ENCODE results near the gene GPC5.

GRCh38 chr13:92150606-92151005 lies 752.2 kb downstream of the GPC5 start:
- TF ChIP-seq CTCF (IDR thresholded peaks at IDR 0.05; ENCODE audit: low read depth, low read length, missing input control), result no peak
- TF ChIP-seq HNF4G (IDR thresholded peaks at IDR 0.05), result no peak
- no peak for TF ChIP-seq ATF3 (IDR thresholded peaks at IDR 0.05)
- TF ChIP-seq ZBTB33 (IDR thresholded peaks at IDR 0.05), result no peak
- no peak for TF ChIP-seq MAX (IDR thresholded peaks at IDR 0.05)
- TF ChIP-seq GABPA (IDR thresholded peaks at IDR 0.05 in 1 of 2, conservative IDR thresholded peaks at IDR 0.05 in 1 of 2), result no peak
- no peak for TF ChIP-seq YY1 (IDR thresholded peaks at IDR 0.05)
- no peak for TF ChIP-seq JUND (IDR thresholded peaks at IDR 0.05)
- no peak for TF ChIP-seq SP1 (IDR thresholded peaks at IDR 0.05)
- no peak for TF ChIP-seq TAF1 (conservative IDR thresholded peaks at IDR 0.05)
- no peak for TF ChIP-seq REST (IDR thresholded peaks at IDR 0.05)
- TF ChIP-seq HNF4A (conservative IDR thresholded peaks at IDR 0.05), result no peak
- no peak for TF ChIP-seq RAD21 (IDR thresholded peaks at IDR 0.05)
